GM11168 (cell line): ENCODE data around the gene PARD6A.

Experiments used
- in situ Hi-C: fragments of 300-500 bp; cut with MboI; formaldehyde crosslinking; loops from one replicate; pipeline ENCODE4 v1.12.0; 2022; ENCODE audit warnings: low sequenced_read_pairs; ENCODE audit not compliant: unreplicated experiment

PARD6A gene

DNA sequence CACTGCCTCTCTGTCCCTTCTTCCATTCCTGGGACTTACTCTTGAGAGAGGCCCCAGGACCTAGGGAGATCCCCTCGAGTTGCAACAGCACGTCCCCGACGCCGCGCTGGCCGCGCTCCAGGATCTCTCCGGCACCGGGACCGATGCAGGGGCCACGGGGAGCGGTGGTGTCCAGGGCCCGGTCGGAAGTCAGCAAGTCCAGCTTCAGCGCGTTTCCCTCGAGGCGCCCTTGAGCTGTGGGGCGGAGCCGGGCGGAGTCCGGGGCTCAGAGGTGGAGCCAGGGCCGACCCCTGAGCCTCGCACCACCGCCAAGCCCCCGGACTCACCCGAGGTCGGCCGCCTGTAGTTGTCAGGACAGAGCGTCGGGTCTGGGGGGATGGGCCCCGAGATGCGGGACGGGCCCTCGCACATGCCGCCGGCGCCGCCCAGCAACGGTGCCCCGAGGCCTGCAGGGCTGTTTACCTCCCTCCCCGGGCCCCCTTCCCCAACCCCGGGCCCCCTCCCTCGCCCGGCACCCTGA, 5.3 kb downstream of the PARD6A start:
- in situ Hi-C loops, result no loop called here

DNA sequence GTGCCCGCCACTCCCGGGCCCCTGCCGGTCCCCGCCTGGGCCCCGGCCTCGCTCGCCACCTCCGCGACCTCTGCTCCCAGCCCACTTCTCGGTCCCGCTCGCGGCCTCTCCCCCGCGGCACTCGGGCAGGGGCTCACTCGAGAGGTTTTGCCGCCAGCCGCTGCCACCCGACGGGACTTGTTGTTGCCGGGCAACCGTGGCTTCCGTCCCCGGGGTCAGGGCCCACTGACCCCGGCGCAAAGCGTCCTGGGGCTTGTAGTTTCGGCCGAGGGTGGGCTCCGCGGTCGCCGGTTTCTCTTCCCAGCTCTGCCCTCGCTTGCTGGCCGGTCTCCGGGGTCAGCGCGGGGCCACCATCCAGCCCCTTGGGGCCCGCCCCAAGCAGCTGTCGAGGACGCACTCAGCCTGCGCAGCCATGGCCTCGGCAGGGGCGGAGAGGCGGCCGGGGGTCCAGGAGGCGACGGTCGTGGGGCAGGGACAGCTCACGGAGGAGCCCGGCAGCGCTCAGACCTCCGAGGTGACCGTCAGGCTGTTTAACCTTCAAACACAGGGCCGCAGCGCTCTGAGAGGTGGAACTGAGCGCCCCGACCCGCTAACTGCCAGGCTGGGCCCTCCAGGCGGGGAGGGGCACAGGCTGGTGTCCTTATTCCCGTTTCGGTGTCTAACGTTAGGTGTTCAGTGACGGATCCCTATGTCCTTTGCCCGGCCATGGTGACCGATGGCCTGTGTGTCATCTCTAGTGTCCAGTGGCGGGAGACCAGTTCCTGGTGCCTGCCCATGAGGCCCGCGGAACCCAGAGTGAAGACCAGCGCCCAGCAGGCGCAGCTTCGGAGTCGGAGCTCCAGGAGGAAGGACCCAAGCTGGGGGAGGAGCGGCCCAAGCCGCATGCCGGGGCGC, 6.0 kb downstream of the PARD6A start, which contains the start of the genes C16orf86 and ENKD1:
TSS of gene C16orf86 (plus strand) at position 256 of the 894 bp plus-strand sequence. CDS start at position 413, 157 bp downstream.
TSS of gene ENKD1 (minus strand) at position 192 of the 894 bp plus-strand sequence. CDS start 308 bp downstream, outside the sequence.
- in situ Hi-C loops, result no loop called here

- in situ Hi-C loops, result no loop called here
Observed at GRCh38 chr16:67667453-67667816, 6.7 kb downstream of the PARD6A start.

DNA sequence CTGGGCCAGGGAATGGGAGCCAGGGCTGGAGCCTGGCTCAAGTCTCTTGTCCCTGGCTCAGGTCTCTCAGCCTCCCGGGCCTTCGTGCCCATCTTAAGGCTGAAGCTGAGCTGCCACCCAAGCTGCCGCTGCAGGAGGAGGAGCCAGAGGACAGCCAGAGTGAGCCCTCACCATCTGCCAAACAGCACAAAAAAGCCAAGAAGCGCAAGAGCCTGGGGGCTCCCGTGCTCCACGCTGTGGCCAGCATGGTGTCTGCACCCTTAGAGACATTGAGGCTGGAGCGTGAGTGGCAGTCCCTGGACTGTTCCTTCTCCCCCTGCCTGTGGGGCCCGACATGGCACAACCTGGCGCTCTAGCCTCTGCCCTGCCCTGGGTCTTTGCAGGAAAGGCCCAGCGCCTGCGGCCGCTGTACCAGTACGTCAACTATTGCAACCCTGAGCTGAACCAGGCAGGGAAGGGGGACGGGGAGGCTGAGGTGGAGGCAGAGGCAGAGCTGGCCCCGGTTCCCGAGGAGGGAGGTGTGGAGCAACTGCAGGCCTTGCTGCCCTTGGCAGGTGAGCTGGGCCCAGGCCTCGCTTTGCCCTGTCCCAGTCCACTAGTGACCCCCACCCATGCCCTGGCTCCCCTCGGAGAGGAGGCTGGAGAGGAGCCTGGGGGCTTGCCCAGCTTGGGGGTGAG, 7.2 kb downstream of the PARD6A start:
- in situ Hi-C loops, result no loop called here

DNA sequence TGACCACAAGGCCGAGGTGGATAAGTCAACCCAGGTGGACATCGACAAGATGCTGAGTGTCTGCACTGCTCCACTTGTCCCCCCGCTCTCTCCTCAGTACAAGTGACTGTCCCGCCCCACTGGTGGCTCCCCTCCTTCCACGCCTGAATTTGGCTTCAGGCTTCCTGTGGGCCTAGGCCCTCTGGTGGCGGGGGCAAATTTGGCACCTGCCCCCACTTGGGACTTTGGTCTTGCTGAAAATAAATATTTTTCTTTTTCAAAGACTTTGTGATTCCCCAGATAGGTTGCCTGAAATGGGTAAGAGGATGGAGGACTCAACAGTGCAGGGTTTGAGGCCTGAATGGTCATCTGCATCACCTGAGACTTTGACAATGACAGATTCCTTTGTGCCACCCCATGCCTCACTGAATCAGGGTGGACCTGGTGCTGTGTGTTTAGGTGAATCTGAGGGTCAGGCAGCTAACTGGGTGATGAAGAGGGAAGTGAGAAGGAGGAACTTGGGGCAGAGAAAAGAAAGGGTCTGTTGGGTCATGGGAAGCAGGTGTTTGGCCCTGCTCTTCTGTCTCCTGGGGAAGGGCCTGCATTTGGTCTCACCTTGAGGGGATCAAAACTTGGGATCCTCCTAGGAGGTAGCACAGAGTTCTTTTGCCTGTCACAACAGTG, 7.9 kb downstream of the PARD6A start:
- in situ Hi-C loops, result no loop called here

- in situ Hi-C loops, result no loop called here
Observed at GRCh38 chr16:67669499-67670101, 8.8 kb downstream of the PARD6A start.

DNA sequence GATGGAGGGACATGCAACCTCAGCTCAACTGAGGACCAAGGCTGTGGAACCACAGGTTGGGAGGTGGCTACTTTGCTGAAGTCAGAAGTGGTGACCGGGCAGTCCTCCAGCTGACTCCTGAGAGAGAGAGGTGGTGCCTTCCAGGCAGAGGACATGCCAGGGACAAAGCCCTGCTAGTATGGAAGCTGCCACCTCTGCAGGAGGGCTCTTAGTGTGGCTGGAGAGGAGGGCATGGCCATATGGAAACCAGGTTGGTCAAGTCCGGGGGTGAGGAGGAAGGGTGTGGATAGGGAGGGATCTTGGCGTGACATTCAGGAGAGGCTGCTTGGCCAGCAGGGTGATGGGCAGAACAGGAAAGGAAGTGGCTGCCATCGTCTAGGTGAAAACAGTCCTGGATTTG, 11.5 kb downstream of the PARD6A start:
- in situ Hi-C loops, result no loop called here

DNA sequence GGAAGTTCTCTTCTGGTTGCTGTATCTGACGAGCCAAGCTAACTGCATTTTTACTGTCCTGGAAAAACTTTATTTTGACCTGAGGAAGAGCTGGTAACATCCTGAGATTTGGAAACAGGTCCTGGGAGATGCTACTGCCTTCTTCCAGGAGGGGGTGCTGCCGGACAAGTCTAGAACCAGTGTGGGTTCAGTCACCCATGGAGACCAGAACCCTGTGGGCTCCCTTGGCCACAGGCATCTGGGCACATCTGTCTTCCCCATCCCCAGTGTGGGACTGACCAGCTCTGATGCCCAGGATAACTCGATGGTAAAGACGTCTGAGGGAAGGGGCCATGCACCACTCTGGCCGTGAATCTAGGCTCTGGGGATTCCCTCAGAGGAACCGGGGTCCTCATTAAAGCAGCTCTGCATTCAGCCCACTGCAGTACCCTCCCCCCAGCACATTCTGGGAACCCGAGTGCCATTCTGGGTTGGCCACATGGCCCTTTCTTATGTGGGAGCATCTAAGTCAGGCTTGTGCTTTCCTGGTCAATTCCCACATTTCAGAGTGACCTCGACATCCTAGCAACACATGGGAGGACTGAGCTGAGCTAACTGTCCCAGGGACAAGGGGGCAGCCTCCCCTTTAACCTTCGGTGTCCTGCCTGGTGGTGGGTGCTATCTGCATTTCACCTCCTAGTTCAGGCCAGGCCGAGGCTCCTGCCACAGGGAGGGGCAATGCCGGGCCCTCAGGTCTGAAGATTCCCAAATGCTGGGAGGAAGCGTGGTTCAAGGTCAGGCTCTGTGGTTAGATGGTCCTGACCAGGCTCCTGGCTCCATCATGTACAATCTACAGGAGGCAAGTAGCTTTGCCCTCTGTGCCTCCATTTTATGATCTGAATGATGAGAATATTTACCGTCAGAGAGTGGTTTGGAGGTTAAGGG, 12.2 kb downstream of the PARD6A start:
- in situ Hi-C loops, result no loop called here

GRCh38 chr16:67673712-67674580, 13.2 kb downstream of the PARD6A start:
- in situ Hi-C loops, result no loop called here

- in situ Hi-C loops, result no loop called here
Observed at GRCh38 chr16:67674851-67675578, 14.3 kb downstream of the PARD6A start.

DNA sequence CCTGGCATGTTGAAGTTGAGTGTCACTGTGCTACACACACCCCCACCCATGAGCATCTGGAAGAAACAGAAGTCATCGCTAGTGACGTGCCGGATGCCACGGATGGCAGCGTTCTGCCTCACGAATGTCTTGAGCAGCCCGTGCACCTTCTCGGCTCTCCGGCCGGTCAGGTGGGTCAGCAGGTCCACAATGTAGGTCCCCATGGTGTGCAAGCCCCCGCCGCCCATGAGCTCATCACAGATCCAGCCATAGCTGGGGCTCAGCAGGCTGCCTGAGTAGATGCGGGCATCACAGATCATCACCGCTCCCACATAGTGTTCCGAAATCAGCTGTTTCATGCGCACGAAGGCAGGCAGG, 14.8 kb downstream of the PARD6A start:
- in situ Hi-C loops, result no loop called here

GRCh38 chr16:67675999-67676398, 15.2 kb downstream of the PARD6A start:
- in situ Hi-C loops, result no loop called here

DNA sequence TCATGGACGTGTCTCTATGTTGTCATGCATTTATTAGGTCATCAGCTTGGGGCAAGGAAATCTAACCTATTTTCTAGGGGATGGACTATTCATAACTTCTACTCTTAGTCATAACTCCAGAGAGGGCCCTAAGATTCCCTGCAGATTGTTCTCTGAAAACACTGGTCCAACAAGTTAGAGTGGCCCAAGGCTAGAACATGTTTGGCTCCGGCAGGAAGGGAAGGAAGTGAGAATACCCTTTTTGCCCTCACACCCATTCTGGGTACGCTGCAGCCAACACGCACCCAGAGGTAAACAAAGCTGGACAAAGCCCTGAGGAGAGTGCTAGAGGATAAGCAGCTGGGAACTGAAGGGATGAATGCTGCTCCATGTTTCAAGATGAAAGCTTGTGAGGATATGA, 15.8 kb downstream of the PARD6A start:
- in situ Hi-C loops, result no loop called here

DNA sequence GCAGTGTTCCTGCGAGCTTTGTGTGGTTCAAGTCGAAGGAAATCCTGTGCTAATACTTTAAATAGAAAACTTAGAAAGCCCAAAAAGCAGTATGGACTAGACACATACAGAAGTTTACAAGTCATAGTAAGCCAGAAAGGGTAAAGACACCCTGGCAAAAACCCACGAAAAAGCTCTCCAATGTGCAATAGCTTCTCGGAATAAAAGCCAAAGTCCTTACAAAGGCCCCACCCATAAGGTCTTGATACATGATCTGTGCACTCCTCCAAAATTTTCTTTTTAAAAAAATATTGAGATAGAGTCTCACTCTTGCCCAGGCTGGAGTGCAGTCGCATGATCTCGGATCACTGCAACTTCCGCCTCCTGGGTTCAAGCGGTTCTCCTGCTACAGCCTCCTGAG, 16.2 kb downstream of the PARD6A start:
- in situ Hi-C loops, result no loop called here

GRCh38 chr16:67677712-67678111, 17.0 kb downstream of the PARD6A start:
- in situ Hi-C loops, result no loop called here

DNA sequence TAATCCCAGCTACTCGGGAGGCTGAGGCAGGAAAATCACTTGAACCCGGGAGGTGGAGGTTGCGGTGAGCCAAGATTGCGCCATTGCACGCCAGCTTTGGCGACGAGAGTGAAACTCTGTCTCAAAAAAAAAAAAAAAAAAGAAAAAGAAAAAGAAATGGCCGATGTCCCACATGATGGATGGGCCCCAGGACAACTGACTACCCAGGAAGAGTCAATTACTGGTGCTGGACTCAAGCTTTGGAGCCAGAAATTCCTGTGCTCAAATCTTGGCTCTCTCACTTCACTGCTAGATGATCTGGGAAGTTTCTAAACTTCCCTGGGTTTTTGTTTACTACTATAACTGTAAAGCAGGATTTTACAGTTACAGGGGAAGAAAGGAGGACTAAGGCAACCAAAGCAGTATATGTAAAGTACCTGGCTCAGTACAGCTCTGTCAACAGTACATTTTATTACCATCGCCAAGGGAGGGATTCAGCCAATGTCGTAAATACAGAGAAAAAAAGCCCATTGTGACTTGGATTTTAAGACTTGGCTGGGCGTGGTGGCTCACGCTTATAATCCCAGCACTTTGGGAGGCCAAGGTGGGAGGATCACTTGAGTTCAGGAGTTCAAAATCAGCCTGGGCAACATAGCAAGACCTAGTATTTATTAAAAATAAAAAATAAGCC, 17.7 kb downstream of the PARD6A start:
- in situ Hi-C loops, result no loop called here
